ENCODE data around the gene RAVER1.
"Not testable (repeated sequence)": the region's sequence is repeated elsewhere in the genome, so short reads cannot be mapped to it uniquely, and the experiment has no call there.

RAVER1 gene

DNA sequence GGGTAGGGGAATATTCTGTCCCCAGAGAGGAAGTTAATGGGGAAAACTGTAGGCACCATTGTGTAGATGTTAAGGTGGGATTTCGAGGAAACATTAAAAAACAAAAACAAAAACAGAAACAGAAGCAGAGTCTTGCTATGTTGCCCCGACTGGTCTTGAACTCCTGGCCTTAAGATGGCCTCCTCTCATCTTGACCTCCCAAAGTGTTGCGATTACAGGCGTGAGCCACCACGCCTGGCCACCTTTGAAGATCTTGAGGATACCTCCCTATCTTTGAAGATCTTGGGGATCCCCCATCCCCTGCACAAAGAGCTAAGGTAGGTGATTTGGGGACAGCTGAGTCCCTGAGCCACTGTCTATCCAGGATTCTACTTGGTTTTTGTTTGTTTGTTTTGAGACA is 6.6 kb upstream of the RAVER1 start:
- no peak for DNase-seq

DNA sequence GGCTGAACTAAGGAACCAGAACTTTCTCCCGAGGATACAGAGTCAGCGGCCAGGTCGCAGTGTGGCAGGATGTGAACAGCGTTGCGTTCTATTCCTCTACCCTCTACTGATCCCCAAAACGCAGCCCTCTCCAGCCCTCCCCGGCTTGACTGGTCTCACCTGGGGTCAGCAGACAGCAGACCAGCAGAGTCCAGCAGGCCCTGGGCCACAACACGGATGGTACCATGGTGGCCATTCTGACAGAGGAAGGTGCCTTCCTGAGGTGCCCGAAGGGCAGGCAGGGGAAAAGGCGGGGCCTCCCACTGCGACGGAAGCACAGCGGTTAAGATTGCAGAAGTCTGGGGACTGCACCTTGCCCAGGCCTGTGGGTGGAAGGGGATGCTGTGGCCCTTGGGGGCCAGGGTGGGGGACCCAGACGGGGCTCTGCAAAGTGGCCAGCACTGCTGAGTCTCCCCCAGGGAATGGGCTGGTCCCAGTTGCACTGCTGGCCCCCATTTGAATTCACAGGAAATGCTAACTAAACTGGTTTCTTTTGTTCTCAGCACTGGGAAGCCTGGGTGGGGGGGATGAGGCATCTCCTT is 6.1 kb upstream of the RAVER1 start, which contains the start of gene ICAM3:
Gene ICAM3 (minus strand): TSS at position 245 of the 581 bp plus-strand sequence. CDS start 10 bp downstream, at position 235.
- DNase-seq = peak; percentile 77

DNA sequence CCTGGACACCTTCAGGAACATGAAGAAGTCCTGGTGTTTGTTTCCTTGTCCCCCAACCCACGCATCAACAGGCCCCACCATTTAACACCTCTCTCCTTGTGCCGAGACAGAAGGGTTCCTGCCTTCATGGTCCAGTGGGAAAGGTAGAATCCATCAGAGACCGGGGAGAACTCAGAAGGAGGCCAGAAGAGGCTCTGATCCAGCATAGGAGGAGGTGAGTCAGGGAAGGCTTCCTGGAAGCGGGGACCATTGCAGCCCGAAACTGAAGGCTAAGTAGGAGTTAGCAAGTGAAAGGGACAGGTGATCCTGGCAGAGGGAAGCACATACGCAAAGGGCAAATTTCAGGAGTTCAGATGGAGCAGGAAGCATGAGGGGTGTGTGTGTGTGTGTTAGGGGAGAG is 5.6 kb upstream of the RAVER1 start:
- DNase-seq = no peak

DNA sequence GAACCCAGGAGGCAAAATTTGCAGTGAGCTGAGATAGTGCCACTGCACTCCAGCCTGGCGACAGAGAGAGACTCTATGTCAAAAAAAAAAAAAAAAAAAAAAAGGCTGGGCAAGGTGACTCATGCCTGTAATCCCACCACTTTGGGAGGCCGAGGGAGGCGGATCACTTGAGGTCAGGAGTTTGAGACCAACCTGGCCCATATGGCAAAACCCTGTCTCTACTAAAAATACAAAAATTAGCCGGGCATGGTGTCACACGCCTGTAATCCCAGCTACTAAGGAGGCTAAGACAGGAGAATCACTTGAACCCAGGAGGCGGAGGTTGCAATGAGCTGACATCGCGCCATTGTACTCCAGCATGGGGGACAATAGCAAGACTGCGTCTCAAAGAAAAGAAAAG is 3.4 kb upstream of the RAVER1 start:
- not testable (repeated sequence) for DNase-seq

DNA sequence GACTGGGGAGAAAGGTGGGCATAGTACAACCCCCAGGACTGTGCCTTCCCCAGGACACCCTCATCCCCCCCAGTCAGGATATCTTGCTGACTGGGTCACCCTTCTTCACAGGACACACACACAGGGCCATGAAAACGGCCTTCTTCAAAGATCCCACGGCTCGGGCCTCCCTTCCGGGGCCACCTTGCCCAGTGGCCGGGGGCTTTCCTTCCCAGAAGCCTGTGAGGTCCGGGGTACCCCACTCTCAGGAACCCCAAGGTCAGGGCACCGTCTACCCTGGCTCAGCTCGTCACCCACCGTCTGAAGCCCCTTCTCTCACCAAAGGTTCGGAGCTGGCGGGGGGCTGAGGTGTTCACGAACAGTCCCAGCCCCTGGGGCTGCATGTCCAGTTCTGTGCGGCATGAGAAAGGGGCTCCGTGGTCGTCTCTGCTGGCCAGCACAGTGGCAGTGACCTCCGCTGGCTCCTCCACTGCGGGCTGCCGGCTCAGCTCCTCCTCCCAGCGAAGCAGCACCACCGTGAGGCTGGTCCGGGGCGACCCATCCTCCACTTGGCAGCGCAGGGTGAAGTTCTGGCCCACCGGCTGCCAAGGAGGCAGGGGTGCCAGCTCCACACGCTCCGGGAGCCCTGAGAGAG is 2.1 kb upstream of the RAVER1 start:
- no peak for DNase-seq

DNA sequence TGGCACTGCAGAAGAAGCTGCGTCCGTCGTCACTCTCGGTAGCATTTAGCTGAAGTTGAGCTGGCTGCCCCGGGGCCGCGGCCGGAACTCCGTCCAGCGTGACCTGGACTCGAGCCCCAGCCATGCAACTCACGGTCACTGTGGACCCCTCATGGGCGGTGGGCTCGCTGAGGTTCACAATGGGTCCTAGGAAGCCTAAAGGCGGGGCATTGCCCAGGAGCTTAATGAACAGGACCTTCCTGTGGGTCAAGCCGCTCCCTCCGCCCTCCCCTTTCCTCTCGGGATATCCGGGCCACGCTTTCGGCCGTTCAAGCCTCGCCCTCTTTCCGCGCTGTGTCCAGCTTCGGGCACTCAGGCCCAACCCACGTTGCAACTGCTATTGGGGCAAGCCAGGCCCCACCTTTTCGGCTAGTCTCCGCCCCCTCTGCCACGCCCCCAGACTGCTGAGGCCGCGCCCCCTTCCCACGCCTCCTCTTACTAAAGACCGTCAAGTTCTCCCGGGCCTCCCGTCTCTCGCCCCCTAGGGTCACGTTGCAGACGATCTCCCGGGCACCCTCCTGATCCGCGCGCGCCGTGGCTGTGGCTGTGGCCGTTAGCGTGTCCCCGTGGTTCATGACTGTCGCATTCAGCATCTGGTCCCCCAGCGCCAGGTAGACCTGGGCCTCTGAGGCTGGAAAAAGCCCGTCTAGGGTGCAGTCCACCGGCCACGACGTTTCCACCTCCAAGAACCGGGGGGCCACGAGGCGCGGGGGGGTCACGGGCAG is 1.4 kb upstream of the RAVER1 start:
- DNase-seq = peak; percentile 61

DNA sequence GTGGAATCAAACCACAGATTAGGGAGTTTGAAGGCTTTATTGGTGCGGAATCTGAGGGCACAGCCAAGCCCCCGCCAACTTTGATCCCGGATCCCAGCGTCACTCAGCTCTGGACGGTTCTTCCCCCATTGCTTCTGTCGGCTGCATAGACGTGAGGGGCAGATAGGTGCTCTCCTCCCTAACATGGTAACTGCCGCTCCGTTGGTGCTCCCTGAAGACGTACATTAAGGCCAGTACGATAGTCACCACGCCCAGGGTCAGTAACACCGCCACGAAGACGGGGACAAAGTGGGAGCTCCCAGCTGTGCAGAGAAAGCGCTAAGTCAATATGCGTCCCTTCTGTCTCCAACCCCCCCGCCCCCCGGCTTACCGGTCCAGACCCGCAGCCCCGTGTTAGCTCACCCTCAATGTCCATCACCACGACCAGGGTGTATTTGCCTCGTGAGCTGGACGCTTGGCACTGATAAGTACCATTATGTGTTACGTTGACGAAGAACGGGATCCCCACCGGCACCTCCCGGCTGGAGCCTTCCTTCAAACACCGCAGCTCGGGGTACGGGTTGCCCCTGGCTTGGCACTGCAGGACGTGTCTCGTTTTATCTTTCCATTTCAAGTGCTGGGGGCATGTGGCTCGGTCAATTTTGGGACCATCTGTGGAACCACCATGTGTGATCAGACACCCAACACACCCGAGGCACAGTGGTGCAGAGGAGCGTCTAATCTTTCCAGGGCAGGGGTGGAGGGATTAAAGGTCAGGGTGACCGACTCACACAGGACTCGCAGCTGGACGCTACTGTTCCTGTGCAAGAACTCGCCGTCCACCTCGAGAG is 644 bp upstream of the RAVER1 start:
- DNase-seq = no peak

DNA sequence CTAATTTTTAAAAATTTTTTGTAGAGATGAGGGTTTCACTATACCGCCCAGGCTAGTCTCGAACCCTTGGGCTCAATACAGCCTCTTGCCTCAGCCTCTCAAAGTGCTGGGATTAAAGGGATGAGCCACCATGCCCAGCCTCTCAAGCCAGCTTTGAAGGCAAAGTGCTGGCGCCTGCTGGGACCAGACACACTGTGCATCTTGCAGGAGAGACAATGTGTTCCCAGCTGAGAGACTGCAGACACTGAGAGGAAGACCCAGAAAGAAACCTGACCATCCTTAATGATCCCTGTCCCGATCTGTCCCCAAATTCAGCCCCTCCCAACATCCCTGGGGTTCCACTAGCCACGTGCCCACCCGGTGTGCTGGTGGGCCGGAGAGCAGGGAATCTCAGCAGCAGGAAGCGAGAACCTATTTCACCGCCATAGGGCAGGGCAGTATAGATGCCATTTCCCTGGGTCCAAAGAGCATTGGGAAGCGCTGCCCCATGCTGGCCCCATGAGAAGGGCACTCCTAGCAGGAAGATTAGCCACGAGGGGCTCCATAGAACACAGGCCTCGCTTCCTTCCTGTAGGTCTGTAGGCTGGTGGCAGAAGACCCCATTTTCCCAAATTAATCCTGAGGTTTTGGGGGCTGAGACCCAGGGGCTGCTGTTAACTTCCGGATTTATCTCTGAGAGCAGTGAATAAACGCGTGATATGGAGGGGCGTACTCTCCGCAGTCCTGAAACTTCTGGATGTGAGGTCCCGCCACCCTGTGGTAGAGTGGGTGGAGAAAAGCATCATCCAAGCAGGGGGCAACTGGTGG is 968 bp downstream of the RAVER1 start:
- DNase-seq = no peak

DNA sequence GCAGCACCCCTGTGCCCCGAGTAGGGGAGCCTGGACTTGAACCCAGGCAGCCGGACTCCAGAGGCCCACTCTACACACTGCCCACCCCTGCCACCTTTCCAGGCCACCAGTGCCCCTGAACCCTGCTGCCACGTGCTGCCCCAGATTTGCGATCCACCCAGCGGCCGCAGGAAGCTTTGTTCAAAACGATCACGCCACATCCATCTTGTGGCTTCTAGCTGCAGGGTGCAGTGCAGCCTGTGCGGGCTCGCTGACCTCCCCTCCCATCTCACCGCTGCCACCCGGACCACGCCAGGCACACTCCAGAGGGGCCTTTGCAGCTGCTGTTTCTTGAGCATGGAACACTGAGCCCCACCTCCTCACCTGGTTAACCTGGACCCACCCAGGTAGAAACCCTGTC is 3.8 kb downstream of the RAVER1 start:
- no peak for DNase-seq

DNA sequence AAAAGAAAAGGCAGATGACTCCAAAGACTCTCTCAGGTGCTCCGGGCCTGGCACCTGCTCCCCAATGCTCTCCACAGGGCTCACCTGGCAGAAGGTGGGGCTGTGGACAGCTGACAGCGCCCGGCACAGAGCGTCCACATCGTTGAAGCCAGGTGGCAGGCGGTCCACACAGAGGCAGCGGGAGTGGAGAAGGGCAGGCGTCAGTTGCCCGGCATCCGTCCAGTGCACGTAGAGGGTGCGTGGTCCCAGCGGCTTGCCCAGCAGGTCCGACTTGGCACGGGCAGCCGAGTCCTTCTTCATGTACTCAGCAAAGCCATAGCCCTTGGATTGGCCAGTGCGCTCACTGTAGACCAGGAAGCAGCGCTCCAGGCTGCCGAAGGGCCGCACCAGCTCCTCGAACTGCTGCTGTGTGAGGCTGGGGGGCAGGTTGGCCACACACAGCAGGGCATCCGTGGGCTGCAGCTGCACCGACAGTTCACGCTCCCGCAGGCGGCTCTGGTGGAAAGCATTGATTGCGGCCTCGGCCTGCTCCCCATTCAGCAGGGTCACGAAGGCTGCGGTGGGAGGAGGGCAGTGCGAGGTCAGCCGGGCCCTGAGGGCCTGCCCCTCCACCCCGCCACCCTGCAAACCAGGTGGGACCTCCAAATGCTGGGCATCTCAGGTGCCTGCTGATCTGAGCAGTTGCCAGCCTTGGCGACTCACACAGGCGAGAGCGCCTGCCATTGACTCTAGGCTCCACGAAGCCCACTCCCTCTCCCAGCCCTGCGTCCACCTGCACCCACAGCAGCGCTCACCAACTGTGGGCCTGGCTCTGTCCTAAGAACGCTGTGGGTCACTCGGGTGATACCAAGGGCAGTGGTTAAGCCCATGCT is 4.5 kb downstream of the RAVER1 start:
- no peak for DNase-seq

DNA sequence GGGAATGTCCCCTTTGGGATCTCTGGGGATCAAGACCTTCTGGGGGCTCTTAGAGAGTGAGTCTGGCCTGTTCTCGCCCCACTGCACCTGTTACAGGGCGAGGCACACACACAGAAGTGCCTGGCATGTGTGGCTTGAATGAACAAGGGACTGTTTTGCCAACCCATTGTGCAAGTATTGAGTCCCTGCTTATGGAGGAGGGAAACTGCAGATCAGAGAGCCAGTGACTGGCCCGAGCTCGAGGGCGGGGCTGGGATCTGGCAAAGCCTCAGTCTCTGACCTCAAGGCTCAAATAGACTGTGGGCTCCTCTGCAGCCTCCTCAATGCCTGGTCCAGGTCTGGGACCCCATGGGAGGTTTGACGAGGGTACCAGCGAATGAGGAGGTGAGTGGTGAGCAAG is 5.5 kb downstream of the RAVER1 start:
- DNase-seq = no peak

DNA sequence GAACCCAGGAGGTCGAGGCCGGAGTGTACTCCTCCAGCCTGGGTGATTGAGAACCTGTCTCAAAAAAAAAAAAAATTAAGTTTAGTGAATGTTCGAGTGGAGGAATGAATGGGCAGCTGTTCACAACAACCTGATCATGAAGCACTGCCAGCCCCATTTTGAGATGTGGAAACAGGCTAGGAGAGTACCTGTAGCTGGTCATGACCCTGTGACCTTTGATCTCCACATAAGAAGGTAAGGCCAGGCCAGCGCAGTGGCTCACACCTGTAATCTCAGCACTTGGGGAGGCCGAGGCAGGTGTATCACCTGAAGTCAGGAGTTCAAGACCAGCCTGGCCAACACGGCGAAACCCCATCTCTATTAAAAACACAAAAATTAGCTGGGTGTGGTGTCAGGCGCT is 7.6 kb downstream of the RAVER1 start:
- DNase-seq = no peak

DNA sequence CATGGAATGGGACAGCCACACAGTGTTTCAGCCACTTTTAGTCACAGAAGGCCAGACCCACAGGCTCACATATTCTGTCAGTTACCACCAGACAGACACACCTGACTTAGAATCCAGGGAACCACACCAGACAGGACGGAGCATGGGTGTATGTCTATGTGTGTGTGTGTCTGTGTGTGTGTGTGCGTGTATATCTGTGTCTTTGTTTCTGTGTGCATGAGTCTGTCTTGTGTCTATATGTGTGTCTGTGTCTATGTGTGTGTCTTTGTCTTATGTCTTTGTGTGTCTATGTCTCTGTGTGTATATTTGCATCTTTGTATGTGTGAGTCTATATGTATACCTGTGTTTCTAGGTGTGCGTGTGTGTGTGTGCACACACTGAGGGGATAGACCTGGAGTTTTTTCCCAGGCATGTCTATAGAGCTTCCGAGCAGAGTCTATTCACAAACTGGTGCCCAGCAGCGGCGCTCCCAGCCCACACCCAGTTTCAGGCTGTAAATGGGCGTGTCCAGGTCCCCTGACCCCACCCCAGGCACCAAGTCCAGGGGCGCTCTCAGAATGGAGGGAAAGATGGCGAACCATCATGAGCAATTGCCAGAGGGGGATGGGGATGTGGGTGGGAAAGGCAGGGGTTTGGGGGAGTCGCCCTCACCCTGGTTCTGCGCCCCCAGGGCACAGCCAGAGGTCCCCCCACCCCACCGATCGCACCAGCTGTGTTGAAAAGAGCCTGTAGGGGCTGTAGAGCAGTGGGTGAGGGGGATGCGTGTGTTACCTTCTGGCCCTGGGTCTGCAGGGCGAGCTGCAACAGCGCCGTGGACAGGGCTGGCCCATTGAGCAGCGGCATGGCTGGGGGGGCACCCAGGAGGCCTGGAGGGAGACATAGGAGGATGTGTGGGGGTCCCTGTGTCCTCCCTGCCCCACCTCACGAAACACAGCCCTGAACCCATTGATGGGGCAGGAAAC is 11.2 kb downstream of the RAVER1 start:
- DNase-seq = no peak

DNA sequence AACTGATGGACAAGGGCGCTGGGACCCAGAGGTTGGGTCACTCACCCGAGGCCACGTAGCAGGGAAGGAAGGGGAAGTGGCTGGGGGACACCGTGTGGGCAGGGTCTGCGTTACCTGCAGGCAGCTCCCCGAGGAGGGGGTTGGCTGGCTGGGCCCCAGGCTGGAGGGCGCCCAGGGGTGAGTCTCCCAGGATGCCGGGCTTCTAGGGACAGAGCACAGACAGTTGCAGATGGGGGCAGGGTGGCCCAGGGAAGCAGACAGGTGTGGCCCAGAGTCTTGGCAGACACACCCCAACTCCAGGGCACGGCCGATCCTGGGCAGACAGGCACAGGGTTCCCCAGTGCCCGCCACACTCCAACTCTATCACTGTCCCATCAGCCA is 11.9 kb downstream of the RAVER1 start:
- no peak for DNase-seq

DNA sequence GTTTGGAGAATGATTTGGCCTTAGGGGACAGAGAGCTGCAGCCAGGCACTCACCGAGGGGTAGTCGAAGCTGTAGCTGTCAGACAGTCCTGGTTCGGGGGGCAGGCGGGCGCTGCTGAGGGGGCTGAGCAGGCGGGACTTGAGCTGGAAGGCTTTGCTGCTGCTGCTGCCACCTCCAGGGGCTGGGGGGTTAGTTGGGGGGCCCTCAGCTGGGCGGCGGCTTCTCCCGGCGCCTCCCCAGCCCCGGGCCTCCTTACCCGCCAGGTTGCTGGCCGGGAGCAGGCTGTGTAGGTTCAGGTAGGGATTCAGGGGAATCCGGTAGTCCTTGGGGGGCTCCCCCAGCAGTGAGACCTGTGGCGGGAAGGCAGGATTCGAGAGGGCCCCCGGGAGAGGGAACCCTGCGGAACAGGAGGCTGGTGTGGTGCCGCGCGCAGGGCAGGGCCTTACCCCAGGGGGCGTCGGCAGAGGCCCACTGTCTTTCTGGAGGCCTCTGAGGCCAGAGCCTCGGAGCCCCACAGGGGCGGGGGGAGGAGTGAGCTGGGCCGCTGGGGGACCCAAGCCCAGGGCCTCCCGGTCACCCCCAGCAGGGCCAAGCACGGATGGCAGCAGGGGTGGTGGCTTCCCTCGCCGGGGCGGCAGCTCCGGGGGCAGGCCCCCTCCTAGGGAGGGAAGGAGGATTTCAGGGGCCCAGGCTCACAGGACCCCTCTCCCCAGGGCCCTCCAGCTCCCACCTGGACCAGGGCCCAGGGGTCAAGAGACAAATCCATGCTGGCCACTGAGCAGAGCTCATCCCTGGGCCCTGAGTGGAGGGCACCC is 12.5 kb downstream of the RAVER1 start:
- DNase-seq = no peak

DNA sequence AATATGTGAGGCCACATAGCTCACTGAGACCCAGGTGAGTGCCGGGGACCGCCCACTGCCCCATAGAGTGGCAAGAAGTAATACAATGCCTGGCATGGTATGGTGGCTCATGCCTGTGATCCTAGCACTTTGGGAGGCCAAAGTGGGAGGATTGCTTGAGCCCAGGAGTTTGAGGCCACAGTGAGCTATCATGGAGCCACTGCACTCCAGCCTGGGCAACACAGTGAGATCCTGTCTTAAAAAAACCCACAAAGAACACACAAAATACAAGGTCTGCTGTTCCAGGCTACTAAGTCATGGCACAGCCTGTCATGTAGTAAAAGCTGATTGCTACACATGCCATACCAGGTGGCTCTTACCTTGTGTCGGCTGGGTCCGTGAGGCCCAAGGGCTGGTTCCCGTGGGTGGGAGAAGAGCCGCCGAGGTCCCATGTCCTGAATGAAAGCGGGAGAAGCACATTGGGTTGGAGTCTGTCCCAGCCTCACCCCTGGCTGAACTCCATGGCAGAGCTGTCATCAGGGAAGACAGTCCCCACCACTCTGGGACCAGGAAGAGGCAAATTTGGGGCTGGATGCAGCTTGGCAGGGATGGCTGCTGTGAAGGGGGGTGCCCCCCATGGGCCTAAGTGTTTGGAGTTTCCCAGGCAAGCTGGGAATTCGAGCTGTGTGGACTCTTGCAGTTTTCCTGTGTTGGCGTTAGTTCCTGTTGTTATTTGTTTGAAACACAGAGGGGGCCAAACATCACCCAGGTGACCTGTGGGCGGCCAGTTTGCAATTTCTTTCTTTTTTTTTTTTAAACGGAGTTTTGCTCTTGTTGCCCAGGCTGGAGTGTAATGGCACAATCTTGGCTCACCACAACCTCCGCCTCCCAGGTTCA is 14.3 kb downstream of the RAVER1 start:
- no peak for DNase-seq

DNA sequence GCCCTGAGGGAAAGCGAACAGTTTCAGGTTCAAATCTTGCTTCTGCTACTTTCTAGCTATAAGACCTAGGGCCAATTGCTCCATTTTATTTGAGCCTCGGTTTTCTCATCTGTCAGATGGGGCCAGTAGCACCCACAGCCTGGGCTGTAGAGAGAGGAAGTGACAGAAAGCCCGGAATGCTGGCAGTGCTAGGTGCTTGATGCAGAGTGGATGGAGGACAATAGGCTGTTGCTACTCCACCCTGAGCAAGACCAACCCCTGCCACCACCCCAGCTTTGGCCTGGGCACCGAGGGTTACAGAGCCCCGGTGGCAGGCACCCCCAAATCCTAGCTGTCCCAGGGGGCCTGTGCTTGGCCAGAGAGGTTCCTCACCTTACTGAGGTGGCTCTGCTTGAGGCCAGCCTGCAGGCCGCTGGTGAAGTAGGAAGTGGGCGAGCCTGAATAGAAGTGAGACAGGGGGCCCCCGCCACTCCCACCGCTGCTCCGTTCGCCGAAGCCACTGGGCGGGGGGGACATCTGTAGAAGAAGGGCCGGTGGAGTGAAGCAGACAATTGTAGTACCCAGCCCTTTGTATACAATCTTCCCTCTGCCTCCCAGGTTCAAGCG is 15.4 kb downstream of the RAVER1 start:
- DNase-seq = no peak
